ENCODE data around the gene TENM3. TPM values are rescaled to one million over a fixed set of nuclear protein-coding genes. Genes with fewer than 3 reads are reported as not detected.
"Not testable (repeated sequence)": the region's sequence is repeated elsewhere in the genome, so short reads cannot be mapped to it uniquely, and the experiment has no call there.

TENM3 gene
- polyA plus RNA-seq, 6 donors from 2014 or later: not detected

GRCh38 chr4:182348779-182349326, 105.7 kb downstream of the TENM3 start:
- Mint-ChIP-seq H3K27me3 (peaks cover 0 to 5% (median 0%) of the 10 kb centered on the region in 3 donors), H3K4me3 (no peak overlapping the region), H3K4me1 (no peaks in the 10 kb centered on the region), H3K36me3 (no peaks in the 10 kb centered on the region), H3K9me3 (peaks cover 0 to 2% (median 0%) of the 10 kb centered on the region in 7 donors), H3K27ac (no peak overlapping the region)
- ATAC-seq (ENCODE audit: low read depth in 2 of 2) (no peak), DNase-seq (no peak)

- no peak overlapping the region for H3K4me3 Mint-ChIP-seq
- H3K4me1 Mint-ChIP-seq: no peaks in the 10 kb centered on the region
- peaks cover 0 to 5% (median 0%) of the 10 kb centered on the region in 3 donors for H3K27me3 Mint-ChIP-seq
- ATAC-seq (ENCODE audit: low read depth in 2 of 2): no peak
- no peak overlapping the region for H3K27ac Mint-ChIP-seq
- H3K36me3 Mint-ChIP-seq: no peaks in the 10 kb centered on the region
- DNase-seq: no peak
- peaks cover 0 to 4% (median 0%) of the 10 kb centered on the region in 7 donors for H3K9me3 Mint-ChIP-seq
Observed at GRCh38 chr4:182350041-182350440, 106.8 kb downstream of the TENM3 start.

- no peaks in the 10 kb centered on the region for H3K4me1 Mint-ChIP-seq
- no peak overlapping the region for H3K27ac Mint-ChIP-seq
- no peak overlapping the region for H3K4me3 Mint-ChIP-seq
- DNase-seq (no peak), ATAC-seq (ENCODE audit: low read depth in 2 of 2) (no peak)
- H3K9me3 Mint-ChIP-seq: peaks cover 0 to 10% (median 4%) of the 10 kb centered on the region in 7 donors
- peaks cover 0 to 5% (median 0%) of the 10 kb centered on the region in 3 donors for H3K27me3 Mint-ChIP-seq
- no peaks in the 10 kb centered on the region for H3K36me3 Mint-ChIP-seq
Observed at GRCh38 chr4:182351485-182351884, 108.3 kb downstream of the TENM3 start.

GRCh38 chr4:182354106-182354505, 110.9 kb downstream of the TENM3 start:
- no peaks in the 10 kb centered on the region for H3K4me1 Mint-ChIP-seq
- H3K36me3 Mint-ChIP-seq: no peaks in the 10 kb centered on the region
- H3K27ac Mint-ChIP-seq: no peak overlapping the region
- ATAC-seq (ENCODE audit: low read depth in 2 of 2) (no peak), DNase-seq (no peak)
- H3K27me3 Mint-ChIP-seq: no peaks in the 10 kb centered on the region
- H3K4me3 Mint-ChIP-seq: no peak overlapping the region
- H3K9me3 Mint-ChIP-seq: peaks cover 0 to 10% (median 4%) of the 10 kb centered on the region in 7 donors

- H3K9me3 Mint-ChIP-seq: peaks cover 0 to 10% (median 4%) of the 10 kb centered on the region in 7 donors
- DNase-seq (no peak), ATAC-seq (ENCODE audit: low read depth in 2 of 2) (no peak)
- H3K36me3 Mint-ChIP-seq: no peaks in the 10 kb centered on the region
- H3K4me3 Mint-ChIP-seq: no peak overlapping the region
- no peaks in the 10 kb centered on the region for H3K4me1 Mint-ChIP-seq
- H3K27me3 Mint-ChIP-seq: no peaks in the 10 kb centered on the region
- no peak overlapping the region for H3K27ac Mint-ChIP-seq
Observed at GRCh38 chr4:182354867-182355266, 111.7 kb downstream of the TENM3 start.

GRCh38 chr4:182367153-182367552, 124.0 kb downstream of the TENM3 start:
- Mint-ChIP-seq H3K4me3 (no peak overlapping the region), H3K9me3 (peaks cover 0 to 8% (median 0%) of the 10 kb centered on the region in 7 donors), H3K27ac (no peak overlapping the region), H3K27me3 (peaks cover 0 to 5% (median 0%) of the 10 kb centered on the region in 3 donors), H3K36me3 (no peaks in the 10 kb centered on the region), H3K4me1 (no peaks in the 10 kb centered on the region)
- ATAC-seq (ENCODE audit: low read depth in 2 of 2): no peak
- no peak for DNase-seq

- Mint-ChIP-seq H3K9me3 (peaks cover 0 to 8% (median 0%) of the 10 kb centered on the region in 7 donors), H3K27ac (peak overlapping the region in 1 of 6 donors; percentile 29), H3K4me3 (no peak overlapping the region), H3K27me3 (peaks cover 0 to 5% (median 0%) of the 10 kb centered on the region in 3 donors), H3K4me1 (no peaks in the 10 kb centered on the region), H3K36me3 (no peaks in the 10 kb centered on the region)
- no peak for ATAC-seq (ENCODE audit: low read depth in 2 of 2)
- no peak for DNase-seq
Observed at GRCh38 chr4:182369211-182369610, 126.0 kb downstream of the TENM3 start.

GRCh38 chr4:182370491-182370890, 127.3 kb downstream of the TENM3 start:
- H3K27me3 Mint-ChIP-seq: peaks cover under 1 to 6% (median 6%) of the 10 kb centered on the region in 3 donors

GRCh38 chr4:182380771-182381181, 137.6 kb downstream of the TENM3 start:
- ATAC-seq (ENCODE audit: low read depth in 2 of 2): no peak
- no peak for DNase-seq
- no peaks in the 10 kb centered on the region for H3K4me1 Mint-ChIP-seq
- H3K4me3 Mint-ChIP-seq: no peak overlapping the region
- no peak overlapping the region for H3K27ac Mint-ChIP-seq
- H3K36me3 Mint-ChIP-seq: peaks cover 0 to 11% of the 10 kb centered on the region in 2 donors
- H3K27me3 Mint-ChIP-seq: peaks cover 17 to 24% (median 17%) of the 10 kb centered on the region in 3 donors
- H3K9me3 Mint-ChIP-seq: peaks cover 2 to 21% (median 8%) of the 10 kb centered on the region in 7 donors

More at GRCh38 chr4:182370491-182370890, 127.3 kb downstream of the TENM3 start:
- DNase-seq (no peak), ATAC-seq (ENCODE audit: low read depth in 2 of 2) (no peak)
- Mint-ChIP-seq H3K4me3 (no peak overlapping the region), H3K36me3 (no peaks in the 10 kb centered on the region), H3K27ac (no peak overlapping the region), H3K4me1 (no peaks in the 10 kb centered on the region), H3K9me3 (peaks cover 0 to 8% (median 2%) of the 10 kb centered on the region in 7 donors)

GRCh38 chr4:182382941-182383340, 139.7 kb downstream of the TENM3 start:
- no peaks in the 10 kb centered on the region for H3K4me1 Mint-ChIP-seq
- H3K27me3 Mint-ChIP-seq: peaks cover 11 to 22% (median 17%) of the 10 kb centered on the region in 3 donors
- H3K36me3 Mint-ChIP-seq: peaks cover 0 to 7% of the 10 kb centered on the region in 2 donors
- H3K27ac Mint-ChIP-seq: peak overlapping the region in 1 of 6 donors; percentile 17
- H3K9me3 Mint-ChIP-seq: peaks cover 4 to 23% (median 8%) of the 10 kb centered on the region in 7 donors
- no peak overlapping the region for H3K4me3 Mint-ChIP-seq
- ATAC-seq (ENCODE audit: low read depth in 2 of 2): no peak
- no peak for DNase-seq

GRCh38 chr4:182384631-182385091, 141.5 kb downstream of the TENM3 start:
- ATAC-seq (ENCODE audit: low read depth in 2 of 2) (no peak), DNase-seq (no peak)
- no peaks in the 10 kb centered on the region for H3K36me3 Mint-ChIP-seq
- peak overlapping the region in 1 of 8 donors; percentile 35 for H3K4me3 Mint-ChIP-seq
- H3K27ac Mint-ChIP-seq: peak overlapping the region in 1 of 6 donors; percentile 46
- H3K27me3 Mint-ChIP-seq: peaks cover 5 to 28% (median 17%) of the 10 kb centered on the region in 3 donors
- no peaks in the 10 kb centered on the region for H3K4me1 Mint-ChIP-seq
- H3K9me3 Mint-ChIP-seq: peaks cover 4 to 23% (median 8%) of the 10 kb centered on the region in 7 donors

GRCh38 chr4:182385897-182386296, 142.7 kb downstream of the TENM3 start:
- no peak for ATAC-seq (ENCODE audit: low read depth in 2 of 2)
- peaks cover 4 to 30% (median 7%) of the 10 kb centered on the region in 7 donors for H3K9me3 Mint-ChIP-seq
- no peaks in the 10 kb centered on the region for H3K36me3 Mint-ChIP-seq
- no peak for DNase-seq
- no peak overlapping the region for H3K27ac Mint-ChIP-seq
- H3K4me1 Mint-ChIP-seq: no peaks in the 10 kb centered on the region
- no peak overlapping the region for H3K4me3 Mint-ChIP-seq
- H3K27me3 Mint-ChIP-seq: peaks cover 5 to 28% (median 17%) of the 10 kb centered on the region in 3 donors

GRCh38 chr4:182386576-182386975, 143.4 kb downstream of the TENM3 start:
- H3K4me1 Mint-ChIP-seq; H3K27ac Mint-ChIP-seq; H3K36me3 Mint-ChIP-seq; H3K4me3 Mint-ChIP-seq; ATAC-seq (ENCODE audit: low read depth in 2 of 2); DNase-seq: not testable (repeated sequence)
- peaks cover 3 to 30% (median 7%) of the 10 kb centered on the region in 7 donors for H3K9me3 Mint-ChIP-seq
- peaks cover 5 to 28% (median 17%) of the 10 kb centered on the region in 3 donors for H3K27me3 Mint-ChIP-seq

- peaks cover 0 to 20% (median 12%) of the 10 kb centered on the region in 3 donors for H3K27me3 Mint-ChIP-seq
- DNase-seq (no peak), ATAC-seq (ENCODE audit: low read depth in 2 of 2) (no peak)
- H3K9me3 Mint-ChIP-seq: peaks cover 0 to 16% (median 3%) of the 10 kb centered on the region in 7 donors
- no peaks in the 10 kb centered on the region for H3K36me3 Mint-ChIP-seq
- no peak overlapping the region for H3K27ac Mint-ChIP-seq
- no peaks in the 10 kb centered on the region for H3K4me1 Mint-ChIP-seq
- no peak overlapping the region for H3K4me3 Mint-ChIP-seq
Observed at GRCh38 chr4:182391111-182391684, 148.0 kb downstream of the TENM3 start.
